HFF-Myc (cell line): ENCODE measurements around the gene VSTM2B.

ENCODE experiments used
- DNase-seq: peaks from one replicate; pipeline ENCODE4 v3.0.0-alpha.2; 2011; ENCODE audit warnings: low read depth; ENCODE audit errors: extremely low read depth
- H3K4me3 ChIP-seq: replicated peaks from 2 replicates; pipeline ENCODE4 v1.5.1; 2011; ENCODE audit warnings: low read depth, mild to moderate bottlenecking, control low read depth, low read length
- CTCF ChIP-seq: IDR thresholded peaks from 2 replicates; pipeline ENCODE4 v1.5.1; 2012; ENCODE audit warnings: mild to moderate bottlenecking, low read depth, low read length, control low read depth; ENCODE audit errors: missing control alignments

The VSTM2B gene

DNA sequence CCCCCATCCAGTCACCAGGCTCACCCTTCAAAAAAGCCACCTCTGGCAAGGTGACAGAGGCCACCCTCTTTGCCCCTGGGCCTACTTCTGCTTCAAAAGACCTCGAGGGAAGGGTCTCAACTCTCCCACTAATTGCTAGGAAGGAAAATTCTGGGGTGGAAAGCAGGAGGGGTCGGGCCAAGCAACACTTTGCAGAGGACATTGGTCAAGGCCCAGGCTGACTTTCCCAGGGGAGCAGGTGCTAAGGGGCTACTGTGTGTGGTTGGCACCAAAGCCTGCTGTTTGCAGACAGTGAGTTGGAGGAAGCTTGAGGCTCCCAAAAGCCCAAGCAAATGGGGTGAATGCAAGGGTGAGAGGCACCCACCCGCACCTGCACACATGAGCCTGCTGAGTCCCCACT, 28.6 kb upstream of the VSTM2B start:
- H3K4me3 ChIP-seq = no peak overlapping the region
- DNase-seq = no peak
- no peak for TF ChIP-seq CTCF

DNA sequence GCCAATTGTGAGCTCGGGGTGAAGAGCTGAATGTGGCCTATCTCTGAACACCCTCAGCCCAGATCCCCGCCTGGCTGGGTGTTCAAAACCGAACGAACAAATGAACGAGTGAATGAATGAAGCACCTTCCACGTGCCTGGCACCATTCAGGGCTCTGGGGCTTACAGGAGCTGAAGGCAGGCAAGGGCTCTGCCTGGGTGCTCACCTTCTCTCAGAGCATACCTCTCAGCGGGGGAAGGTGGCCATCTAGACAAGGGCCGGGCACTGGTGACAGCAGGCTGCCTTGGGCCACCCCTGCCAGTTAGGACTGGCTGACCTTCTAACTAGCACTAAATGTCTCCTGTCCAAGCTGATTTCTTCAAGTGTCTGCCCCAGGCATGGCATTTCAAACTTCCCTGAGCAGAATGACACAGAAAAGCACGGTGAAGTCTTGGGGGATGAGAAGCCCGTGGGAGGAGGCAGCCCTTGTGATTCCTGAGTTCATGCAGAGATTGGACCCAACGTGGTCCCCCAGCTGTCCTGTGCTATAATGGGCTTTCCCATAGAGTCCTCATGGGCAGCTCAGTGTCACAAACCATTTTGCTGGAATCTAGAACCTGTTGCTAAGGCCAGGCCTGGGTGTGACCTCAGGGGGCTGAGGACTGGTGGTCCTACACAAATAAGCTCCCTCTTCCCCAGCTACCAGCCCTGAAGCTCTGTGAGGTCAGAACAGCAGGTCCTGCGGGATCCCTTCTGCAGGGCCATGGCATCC, 27.9 kb upstream of the VSTM2B start:
- no peak for TF ChIP-seq CTCF
- DNase-seq = no peak
- H3K4me3 ChIP-seq = no peak overlapping the region

DNA sequence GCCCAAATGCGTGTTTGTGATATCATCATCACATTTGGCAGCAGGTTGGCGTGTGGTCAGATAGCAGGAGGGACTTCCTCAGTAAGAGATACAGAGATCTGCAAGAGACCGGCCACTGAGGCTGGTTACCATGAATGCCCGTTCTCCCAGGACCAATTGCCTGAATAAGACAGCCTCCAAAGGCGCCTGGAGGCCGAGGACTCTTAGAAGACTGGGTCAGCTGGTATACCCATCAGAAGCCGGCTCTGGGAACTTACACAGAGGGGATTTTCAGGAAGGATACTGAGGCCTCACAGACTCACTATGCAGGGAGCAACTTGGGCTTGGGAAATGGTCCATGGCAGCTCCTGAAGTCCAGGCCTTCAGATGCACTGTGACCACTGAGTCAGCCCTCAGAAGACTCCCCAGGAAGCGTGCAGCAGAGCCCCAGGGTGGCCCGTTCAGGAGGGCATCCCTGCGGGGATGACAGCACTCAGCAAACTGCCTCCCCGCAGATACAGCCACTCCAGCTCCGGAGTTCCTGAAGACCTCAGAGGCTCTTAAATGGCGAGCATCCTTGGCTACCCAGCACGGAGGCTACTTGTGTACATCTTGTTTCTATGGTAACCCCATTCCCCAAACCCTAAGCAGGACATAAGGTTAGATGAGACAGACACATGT, 26.4 kb upstream of the VSTM2B start:
- TF ChIP-seq CTCF = no peak
- no peak for DNase-seq
- no peak overlapping the region for H3K4me3 ChIP-seq

GRCh38 chr19:29499921-29500590, 25.7 kb upstream of the VSTM2B start:
- TF ChIP-seq CTCF = no peak
- no peak for DNase-seq
- H3K4me3 ChIP-seq = no peak overlapping the region

DNA sequence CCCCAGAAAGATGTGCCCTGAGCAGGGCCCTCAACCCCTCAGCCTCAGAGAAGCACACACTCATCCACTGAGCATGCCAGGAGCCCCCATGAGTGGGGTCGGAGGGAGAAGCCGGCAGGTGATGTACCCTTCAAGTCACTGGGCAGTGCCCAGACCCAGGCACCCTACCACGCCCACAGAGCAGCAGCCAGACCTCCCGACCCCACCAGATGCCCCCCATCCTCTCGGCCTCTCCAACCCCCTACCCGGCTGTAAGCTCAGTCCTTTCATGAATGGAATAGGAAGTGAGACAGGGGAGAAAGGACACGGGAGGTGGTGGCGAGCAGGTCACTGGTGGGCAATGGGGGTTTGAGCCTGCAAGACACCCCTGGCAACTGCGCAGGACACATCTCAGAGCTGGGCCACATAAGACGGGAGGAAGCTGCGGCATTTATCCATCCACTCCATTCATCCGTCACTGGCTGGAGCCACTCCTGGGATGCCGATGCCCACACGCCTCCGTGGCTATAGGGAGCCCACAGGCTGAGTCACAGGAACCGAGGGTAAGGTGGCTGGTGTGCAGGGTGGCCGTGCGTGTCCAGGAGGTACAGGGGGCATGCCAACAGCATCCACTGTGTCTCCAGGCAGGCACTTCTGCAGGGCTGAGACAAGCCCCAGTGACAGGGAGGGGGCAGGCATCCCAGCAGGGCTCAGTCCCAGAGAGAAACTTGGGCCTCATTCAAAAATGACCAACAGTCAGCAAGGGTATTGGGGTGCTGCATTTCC, 23.8 kb upstream of the VSTM2B start:
- H3K4me3 ChIP-seq = no peak overlapping the region
- no peak for DNase-seq
- no peak for TF ChIP-seq CTCF

GRCh38 chr19:29502581-29502850, 23.3 kb upstream of the VSTM2B start:
- no peak for TF ChIP-seq CTCF
- no peak overlapping the region for H3K4me3 ChIP-seq
- no peak for DNase-seq
